ENCODE measurements around the gene SHISA7.
A peak's percentile ranks its signal among the peaks of the same experiment; 100 is the strongest.

The SHISA7 gene

DNA sequence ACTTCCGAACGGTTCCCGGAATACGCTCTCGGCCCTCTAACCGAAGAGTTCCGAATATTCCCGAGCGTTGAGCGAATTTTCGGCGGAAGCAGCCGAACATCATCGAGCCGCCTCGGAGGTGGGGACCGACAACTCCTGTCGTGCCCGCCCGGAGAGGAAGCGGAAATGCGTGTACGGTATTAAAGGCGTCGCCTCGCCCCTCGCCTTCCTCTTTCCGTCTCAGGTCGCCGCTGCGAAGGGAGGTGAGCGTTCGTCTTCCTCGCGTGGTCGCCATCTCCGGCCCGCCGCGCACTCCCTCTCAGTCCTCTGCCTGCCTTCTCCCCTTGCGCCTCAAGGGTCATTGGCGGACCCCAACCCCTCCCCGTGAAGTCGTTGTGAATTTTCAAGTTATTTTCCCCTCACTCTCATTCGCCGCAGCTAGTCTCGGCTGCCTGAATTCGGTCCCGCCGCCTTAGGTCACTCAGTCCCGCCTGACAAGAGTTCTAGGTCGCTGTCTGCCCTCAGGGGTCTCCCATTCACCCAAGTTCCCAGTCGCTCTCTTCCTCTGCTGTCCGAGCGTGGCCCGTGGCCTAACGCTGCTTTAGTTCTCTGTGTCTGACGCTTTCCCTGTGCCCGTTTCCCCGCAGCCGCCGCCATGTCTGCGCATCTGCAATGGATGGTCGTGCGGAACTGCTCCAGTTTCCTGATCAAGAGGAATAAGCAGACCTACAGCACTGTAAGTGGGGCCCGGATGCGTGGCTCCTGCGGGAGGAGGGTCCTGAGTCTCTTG, 57.2 kb downstream of the SHISA7 start, which contains the start of gene RPL28 (continued):
- no peak for TF ChIP-seq MEIS1 (CRISPR knock-in tag; IDR thresholded peaks at IDR 0.05; ENCODE audit: borderline replicate concordance)
- TF ChIP-seq REST (tag by site-specific recombination; IDR thresholded peaks at IDR 0.05), result 0 out of 2 replicates have a peak, but pooled peaks have one; percentile 9
- no peak; the same call in 1 of the 2 replicates for TF ChIP-seq ZBTB17 (tag by site-specific recombination; IDR thresholded peaks at IDR 0.05)
- peak; percentile 80 for TF ChIP-seq YY2 (tag by site-specific recombination; IDR thresholded peaks at IDR 0.05)
- TF ChIP-seq ZNF146 (tag by site-specific recombination; IDR thresholded peaks at IDR 0.05), result 0 out of 2 replicates have a peak, but pooled peaks have one; percentile 10
- TF ChIP-seq ZNF792 (tag by site-specific recombination; IDR thresholded peaks at IDR 0.05), result peak; percentile 73; the same call in 1 of the 2 replicates
- 0 out of 2 replicates have a peak, but pooled peaks have one; percentile 33 for TF ChIP-seq RBAK (tag by site-specific recombination; IDR thresholded peaks at IDR 0.05)
- no peak for TF ChIP-seq ZNF707 (tag by site-specific recombination; IDR thresholded peaks at IDR 0.05)
- peak; percentile 71 for TF ChIP-seq ZNF335 (tag by site-specific recombination; conservative IDR thresholded peaks at IDR 0.05)
- TF ChIP-seq ZNF23 (tag by site-specific recombination; IDR thresholded peaks at IDR 0.05; ENCODE audit: borderline replicate concordance), result no peak; the same call in 1 of the 2 replicates
- 0 out of 2 replicates have a peak, but pooled peaks have one; percentile 42 for TF ChIP-seq ZNF16 (tag by site-specific recombination; IDR thresholded peaks at IDR 0.05; ENCODE audit: low read depth)
- TF ChIP-seq REPIN1 (tag by site-specific recombination; IDR thresholded peaks at IDR 0.05; ENCODE audit: low read depth), result peak; percentile 82; the same call in 1 of the 2 replicates
- peak; percentile 71 for TF ChIP-seq KLF1 (tag by site-specific recombination; IDR thresholded peaks at IDR 0.05)
- TF ChIP-seq ZBTB21 (tag by site-specific recombination; IDR thresholded peaks at IDR 0.05), result peak; percentile 29; the same call in 1 of the 2 replicates
- TF ChIP-seq ZNF660 (tag by site-specific recombination; IDR thresholded peaks at IDR 0.05), result peak; percentile 74
- peak; percentile 58; the same call in 1 of the 2 replicates for TF ChIP-seq ZNF561 (tag by site-specific recombination; IDR thresholded peaks at IDR 0.05; ENCODE audit: borderline replicate concordance)
- peak; percentile 71; the same call in 1 of the 2 replicates for TF ChIP-seq ZNF239 (tag by site-specific recombination; IDR thresholded peaks at IDR 0.05)
- TF ChIP-seq, protein P1, sequence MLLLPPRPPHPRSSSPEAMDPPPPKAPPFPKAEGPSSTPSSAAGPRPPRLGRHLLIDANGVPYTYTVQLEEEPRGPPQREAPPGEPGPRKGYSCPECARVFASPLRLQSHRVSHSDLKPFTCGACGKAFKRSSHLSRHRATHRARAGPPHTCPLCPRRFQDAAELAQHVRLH (tag by site-specific recombination; IDR thresholded peaks at IDR 0.05), result peak; percentile 86
- TF ChIP-seq GLI4 (tag by site-specific recombination; IDR thresholded peaks at IDR 0.05), result peak; percentile 93
- no peak for TF ChIP-seq ZNF830 (tag by site-specific recombination; IDR thresholded peaks at IDR 0.05; ENCODE audit: low read depth)
- TF ChIP-seq ZNF214 (tag by site-specific recombination; IDR thresholded peaks at IDR 0.05; ENCODE audit: borderline replicate concordance), result no peak
- peak; percentile 81 for TF ChIP-seq ZXDB (tag by site-specific recombination; IDR thresholded peaks at IDR 0.05)
- peak; percentile 65; the same call in 1 of the 2 replicates for TF ChIP-seq YY1 (tag by site-specific recombination; IDR thresholded peaks at IDR 0.05)
- peak; percentile 44 for TF ChIP-seq ZBTB26 (tag by site-specific recombination; optimal IDR thresholded peaks at IDR 0.05)
- TF ChIP-seq ZNF2 (tag by site-specific recombination; IDR thresholded peaks at IDR 0.05), result peak; percentile 62; the same call in 1 of the 2 replicates
- TF ChIP-seq SP7 (tag by site-specific recombination; IDR thresholded peaks at IDR 0.05), result peak; percentile 77
- no peak for TF ChIP-seq ZNF677 (tag by site-specific recombination; IDR thresholded peaks at IDR 0.05)
- peak; percentile 63; the same call in 1 of the 2 replicates for TF ChIP-seq OVOL3 (tag by site-specific recombination; IDR thresholded peaks at IDR 0.05)
- TF ChIP-seq, protein P2, sequence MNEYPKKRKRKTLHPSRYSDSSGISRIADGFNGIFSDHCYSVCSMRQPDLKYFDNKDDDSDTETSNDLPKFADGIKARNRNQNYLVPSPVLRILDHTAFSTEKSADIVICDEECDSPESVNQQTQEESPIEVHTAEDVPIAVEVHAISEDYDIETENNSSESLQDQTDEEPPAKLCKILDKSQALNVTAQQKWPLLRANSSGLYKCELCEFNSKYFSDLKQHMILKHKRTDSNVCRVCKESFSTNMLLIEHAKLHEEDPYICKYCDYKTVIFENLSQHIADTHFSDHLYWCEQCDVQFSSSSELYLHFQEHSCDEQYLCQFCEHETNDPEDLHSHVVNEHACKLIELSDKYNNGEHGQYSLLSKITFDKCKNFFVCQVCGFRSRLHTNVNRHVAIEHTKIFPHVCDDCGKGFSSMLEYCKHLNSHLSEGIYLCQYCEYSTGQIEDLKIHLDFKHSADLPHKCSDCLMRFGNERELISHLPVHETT (tag by site-specific recombination; IDR thresholded peaks at IDR 0.05), result peak; percentile 54; the same call in 1 of the 2 replicates
- peak; percentile 90 for TF ChIP-seq ZNF692 (tag by site-specific recombination; IDR thresholded peaks at IDR 0.05)
- TF ChIP-seq ZFP69B (tag by site-specific recombination; IDR thresholded peaks at IDR 0.05), result peak; percentile 86
- peak; percentile 88 for TF ChIP-seq SP2 (tag by site-specific recombination; IDR thresholded peaks at IDR 0.05)
- TF ChIP-seq ZNF324 (tag by site-specific recombination; IDR thresholded peaks at IDR 0.05), result peak; percentile 54; the same call in 1 of the 2 replicates
